ENCODE measurements around the gene ADAMTS12.

- TF ChIP-seq, protein P1, sequence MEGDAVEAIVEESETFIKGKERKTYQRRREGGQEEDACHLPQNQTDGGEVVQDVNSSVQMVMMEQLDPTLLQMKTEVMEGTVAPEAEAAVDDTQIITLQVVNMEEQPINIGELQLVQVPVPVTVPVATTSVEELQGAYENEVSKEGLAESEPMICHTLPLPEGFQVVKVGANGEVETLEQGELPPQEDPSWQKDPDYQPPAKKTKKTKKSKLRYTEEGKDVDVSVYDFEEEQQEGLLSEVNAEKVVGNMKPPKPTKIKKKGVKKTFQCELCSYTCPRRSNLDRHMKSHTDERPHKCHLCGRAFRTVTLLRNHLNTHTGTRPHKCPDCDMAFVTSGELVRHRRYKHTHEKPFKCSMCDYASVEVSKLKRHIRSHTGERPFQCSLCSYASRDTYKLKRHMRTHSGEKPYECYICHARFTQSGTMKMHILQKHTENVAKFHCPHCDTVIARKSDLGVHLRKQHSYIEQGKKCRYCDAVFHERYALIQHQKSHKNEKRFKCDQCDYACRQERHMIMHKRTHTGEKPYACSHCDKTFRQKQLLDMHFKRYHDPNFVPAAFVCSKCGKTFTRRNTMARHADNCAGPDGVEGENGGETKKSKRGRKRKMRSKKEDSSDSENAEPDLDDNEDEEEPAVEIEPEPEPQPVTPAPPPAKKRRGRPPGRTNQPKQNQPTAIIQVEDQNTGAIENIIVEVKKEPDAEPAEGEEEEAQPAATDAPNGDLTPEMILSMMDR (IDR thresholded peaks at IDR 0.05): no peak
- TF ChIP-seq ZFX (IDR thresholded peaks at IDR 0.05; ENCODE audit: borderline replicate concordance): no peak
Measured at GRCh38 chr5:33812746-33813145, 79.0 kb downstream of the ADAMTS12 start.
